GM19099 (cell line): ENCODE results near the gene DIP2C.

Experiments
- POLR2A ChIP-seq: IDR thresholded peaks from 3 replicates; pipeline ENCODE4 v1.6.1; 2011; ENCODE audit warnings: low read depth; ENCODE audit not compliant: insufficient read length; ENCODE audit errors: extremely low read depth

DIP2C gene

DNA sequence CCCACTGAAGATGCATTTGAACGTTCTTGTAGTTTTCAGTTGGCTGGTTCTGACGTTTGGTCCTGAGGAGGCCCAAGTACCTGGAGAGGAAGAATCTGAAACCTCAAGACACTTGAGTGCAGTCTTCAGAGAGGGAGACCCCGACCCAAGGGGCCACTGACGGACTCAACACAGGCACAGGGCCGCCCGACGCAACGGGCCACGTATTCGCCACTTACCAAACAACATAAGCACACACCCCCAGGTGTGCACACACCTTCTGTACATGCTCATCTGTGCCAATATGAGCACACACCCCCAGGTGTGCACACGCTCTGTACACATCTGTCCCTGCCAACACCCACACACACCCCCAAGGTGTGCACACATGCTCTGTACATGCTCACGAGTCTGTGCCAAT is 68.5 kb downstream of the DIP2C start:
- no peak for TF ChIP-seq POLR2A

- TF ChIP-seq POLR2A, result no peak
Measured at GRCh38 chr10:620417-620816, 69.1 kb downstream of the DIP2C start.

DNA sequence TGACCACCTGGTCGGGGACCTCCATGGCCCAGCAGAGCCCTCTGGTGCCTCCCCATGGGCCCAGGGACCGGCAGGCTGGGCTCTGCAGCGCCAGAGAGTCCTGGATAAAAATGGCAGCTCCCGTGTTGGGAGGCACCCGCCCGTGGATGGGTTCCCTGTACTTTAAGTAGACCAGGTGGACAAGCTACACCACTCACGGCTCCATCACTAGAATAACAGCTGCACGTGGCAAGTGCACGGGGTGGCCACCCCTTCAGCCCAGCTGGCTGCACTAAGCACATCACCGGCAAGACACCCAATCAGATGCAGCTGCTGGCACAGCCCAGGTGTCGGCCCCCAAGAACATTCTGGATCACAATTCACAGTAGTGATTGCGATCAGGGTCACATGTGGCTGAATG is 69.8 kb downstream of the DIP2C start:
- TF ChIP-seq POLR2A, result no peak

DNA sequence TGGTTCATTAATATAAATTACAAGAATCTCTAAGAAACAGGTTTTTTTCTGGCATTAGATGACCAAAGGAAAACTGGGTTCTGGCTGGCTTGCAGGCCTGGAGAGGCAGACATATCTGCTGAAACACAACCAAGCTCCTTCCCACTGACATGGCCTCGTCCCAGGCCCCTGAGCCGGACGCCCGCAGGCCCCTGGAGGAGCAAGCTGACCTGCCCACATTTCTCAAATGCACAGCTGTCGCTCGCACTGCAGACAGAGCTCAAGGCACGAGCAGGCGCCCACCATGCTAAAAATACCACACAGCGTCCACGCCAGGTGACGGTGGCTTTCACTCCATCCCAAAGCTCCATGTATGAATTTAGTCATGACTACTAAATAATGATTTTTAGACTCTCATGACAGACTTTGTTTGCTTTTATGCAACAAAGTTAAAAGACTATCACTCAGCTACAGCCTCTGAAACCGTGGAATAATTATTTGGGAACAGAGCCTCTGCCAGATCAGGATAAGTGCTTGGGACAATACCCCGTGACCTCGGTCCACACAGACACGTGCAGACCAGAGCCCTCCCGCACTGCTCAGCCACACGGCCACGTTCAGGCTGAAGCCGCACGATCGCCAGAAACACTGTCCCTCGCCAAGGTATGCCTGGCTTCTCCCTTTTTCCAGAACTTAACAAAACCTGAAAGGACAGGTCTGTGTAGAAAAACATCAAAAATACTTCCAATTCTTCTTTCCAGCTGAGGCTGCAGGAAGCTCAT is 71.1 kb downstream of the DIP2C start:
- no peak for TF ChIP-seq POLR2A

GRCh38 chr10:617471-617870 is 72.0 kb downstream of the DIP2C start:
- TF ChIP-seq POLR2A, result no peak

DNA sequence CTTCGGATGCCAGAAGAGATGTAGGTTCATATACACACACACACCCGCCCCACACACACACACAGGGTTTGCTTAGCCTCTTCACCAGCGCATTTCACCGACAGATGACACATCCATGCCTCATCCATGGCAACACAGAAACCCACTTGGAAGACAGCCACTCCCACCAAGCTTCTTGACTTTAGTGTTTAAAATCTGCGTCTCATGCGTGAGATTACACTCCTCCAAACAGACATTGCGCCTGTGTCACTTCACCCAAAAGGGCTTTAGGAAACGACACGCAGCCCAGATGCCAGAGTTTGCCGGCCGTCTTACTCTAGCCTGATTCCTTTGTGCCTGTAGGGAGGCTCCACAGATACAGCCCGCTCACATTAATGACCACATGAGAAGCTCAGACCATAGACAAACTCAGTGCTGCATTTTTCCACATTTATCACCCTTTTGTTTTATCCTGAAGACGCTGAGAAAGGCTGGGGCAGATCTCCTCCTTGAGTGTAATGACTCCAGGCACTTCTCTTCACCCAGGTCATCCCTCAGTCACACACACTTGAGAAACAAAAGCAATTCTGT is 73.8 kb downstream of the DIP2C start:
- TF ChIP-seq POLR2A, result no peak

- no peak for TF ChIP-seq POLR2A
Measured at GRCh38 chr10:614790-615582, 74.5 kb downstream of the DIP2C start.

GRCh38 chr10:614139-614711 is 75.2 kb downstream of the DIP2C start:
- TF ChIP-seq POLR2A, result no peak

DNA sequence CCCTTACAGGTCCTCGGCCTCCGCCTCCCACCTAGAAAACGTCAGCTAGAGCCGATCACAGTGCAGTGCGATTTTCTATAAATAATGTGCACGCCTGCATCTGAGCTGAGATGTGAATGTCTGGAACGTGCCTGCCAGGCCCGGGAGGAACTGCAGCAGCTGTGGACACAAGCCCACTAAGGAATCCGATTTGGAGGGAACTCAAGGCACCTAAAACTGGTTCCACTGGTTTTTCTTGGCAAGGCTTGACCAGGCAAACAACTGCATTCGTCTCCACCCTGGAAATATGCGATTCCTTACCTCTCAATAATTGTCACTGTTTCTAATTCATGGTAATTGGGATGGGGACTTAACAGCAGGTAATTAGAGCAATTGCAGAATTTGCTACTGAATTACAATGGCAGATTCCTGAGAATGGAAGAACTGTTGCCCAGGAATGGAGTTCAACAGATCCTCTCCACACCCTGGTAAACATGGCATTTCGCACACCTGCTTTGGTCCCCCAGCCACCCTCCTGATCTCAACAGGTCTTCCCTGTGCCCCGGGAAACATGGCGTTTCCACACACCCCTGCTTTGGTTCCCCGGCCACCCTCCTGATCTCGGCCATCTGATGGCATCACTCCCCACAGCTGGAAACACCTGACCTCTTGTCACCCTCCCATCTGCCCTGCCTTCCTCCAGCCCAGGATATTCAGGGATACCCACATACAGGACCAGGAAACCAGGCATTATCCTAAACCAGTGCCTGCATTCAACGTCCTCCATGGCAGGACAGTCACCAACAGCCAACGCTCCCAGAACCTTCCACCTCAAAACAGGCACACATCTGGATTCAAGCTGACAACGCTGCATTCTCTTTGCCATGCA is 76.0 kb downstream of the DIP2C start:
- no peak for TF ChIP-seq POLR2A

- no peak for TF ChIP-seq POLR2A
Measured at GRCh38 chr10:612696-613095, 76.8 kb downstream of the DIP2C start.

GRCh38 chr10:609868-610545 is 79.5 kb downstream of the DIP2C start:
- no peak for TF ChIP-seq POLR2A

DNA sequence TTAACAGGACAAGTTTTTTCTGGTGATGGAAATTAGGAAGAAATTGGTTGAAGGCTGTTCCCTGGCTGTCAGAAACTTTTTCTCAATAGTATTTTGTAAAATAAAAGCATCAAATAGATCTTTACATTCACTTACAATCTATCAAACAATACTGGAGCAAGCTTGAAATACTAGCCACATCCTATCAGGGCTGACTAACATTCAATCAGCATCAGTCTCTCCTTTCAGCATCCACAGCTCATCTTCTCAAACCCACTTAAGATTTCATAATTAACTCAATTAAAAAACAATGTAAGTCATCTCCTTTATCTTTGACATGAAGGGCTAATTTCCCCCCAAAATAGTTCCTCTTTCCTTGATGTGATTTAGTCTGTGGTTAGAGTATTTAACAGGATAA is 80.2 kb downstream of the DIP2C start:
- TF ChIP-seq POLR2A, result no peak

- no peak for TF ChIP-seq POLR2A
Measured at GRCh38 chr10:608331-609261, 80.9 kb downstream of the DIP2C start.
